ENCODE results near the gene MYCBP2. TPM values are rescaled to one million over a fixed set of nuclear protein-coding genes. Genes with fewer than 3 reads are reported as not detected.

Gene MYCBP2
- total and polyA plus RNA-seq, 5 experiments from 2014 or later: 24.2 to 174 (median 41.4) TPM

DNA sequence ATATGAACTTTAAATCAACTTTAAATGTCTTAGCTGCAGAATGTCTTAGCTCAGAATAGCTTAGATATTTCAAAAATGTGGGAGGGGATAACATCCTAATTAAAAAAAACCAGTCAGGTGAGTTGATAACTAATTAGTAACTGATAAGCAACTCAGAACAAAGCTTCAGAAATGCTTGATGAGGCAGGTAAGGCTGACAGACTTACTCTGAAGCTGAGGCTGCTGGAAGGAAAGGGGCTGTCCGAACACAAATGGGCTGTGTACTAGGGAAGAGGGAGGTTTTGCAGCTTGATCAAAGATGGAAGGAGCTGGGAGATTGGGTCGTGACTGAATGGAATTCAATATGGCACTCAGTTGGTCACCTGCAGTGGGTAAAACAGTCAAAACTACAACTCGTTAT lies 208.8 kb downstream of the MYCBP2 start:
- H3K27me3 Mint-ChIP-seq: no peaks in the 10 kb centered on the region
- no peak overlapping the region for H3K4me3 Mint-ChIP-seq
- DNase-seq (no peak), ATAC-seq (no peak)
- no peaks in the 10 kb centered on the region for H3K4me1 Mint-ChIP-seq
- H3K9me3 Mint-ChIP-seq: peaks cover 0 to 7% (median 0%) of the 10 kb centered on the region in 9 donors
- POLR2A ChIA-PET: no interaction called here
- no peak overlapping the region for H3K27ac Mint-ChIP-seq
- H3K36me3 Mint-ChIP-seq: peaks cover 16 to 68% (median 49%) of the 10 kb centered on the region in 3 donors

DNA sequence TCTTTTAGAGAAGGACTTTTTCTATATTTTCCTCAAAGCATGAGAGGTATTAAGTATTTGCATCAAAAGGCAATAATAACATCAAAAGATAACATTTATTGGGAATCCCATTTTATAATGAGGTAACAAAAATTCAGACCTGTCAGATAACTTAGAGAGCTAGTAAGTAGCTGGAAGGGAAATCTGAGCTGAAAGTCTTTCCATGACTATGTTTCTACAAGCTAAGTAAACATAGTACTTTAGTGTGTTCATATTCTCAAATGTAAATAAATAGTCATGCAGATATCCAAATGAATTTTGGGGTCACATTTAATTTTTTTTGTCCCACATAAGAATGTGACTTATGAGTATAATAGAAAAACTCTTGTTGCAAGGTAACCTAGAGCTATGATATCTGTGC lies 212.6 kb downstream of the MYCBP2 start:
- H3K36me3 Mint-ChIP-seq: peaks cover 40 to 79% (median 74%) of the 10 kb centered on the region in 3 donors
- peaks cover 7 to 27% (median 19%) of the 10 kb centered on the region in 9 donors for H3K9me3 Mint-ChIP-seq
- no peak for ATAC-seq
- no peaks in the 10 kb centered on the region for H3K4me1 Mint-ChIP-seq
- POLR2A ChIA-PET: no interaction called here
- H3K27ac Mint-ChIP-seq: no peak overlapping the region
- no peak overlapping the region for H3K4me3 Mint-ChIP-seq
- no peak for DNase-seq
- no peaks in the 10 kb centered on the region for H3K27me3 Mint-ChIP-seq

DNA sequence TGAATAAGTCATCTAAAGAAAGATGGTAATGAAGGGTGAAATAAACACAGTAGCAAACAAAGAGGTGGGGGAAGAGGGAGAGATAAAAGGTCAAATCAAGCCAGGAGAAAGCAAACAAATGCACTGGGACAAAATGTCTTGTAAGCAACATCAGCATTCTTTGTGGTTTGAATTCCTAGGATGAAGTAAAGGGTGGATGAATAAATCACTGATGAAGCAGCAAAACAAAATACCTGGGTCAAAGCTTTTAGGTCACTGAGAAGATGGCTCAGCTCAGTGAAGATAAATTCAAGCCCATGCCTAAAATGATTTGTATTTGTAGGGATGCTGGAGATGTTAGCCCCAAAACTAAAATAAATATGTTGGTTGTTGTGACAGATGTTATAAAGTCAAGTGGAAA lies 213.4 kb downstream of the MYCBP2 start:
- peak overlapping the region in 1 of 10 donors; percentile 7 for H3K27ac Mint-ChIP-seq
- H3K27me3 Mint-ChIP-seq: no peaks in the 10 kb centered on the region
- POLR2A ChIA-PET: no interaction called here
- no peak overlapping the region for H3K4me3 Mint-ChIP-seq
- DNase-seq (no peak), ATAC-seq (no peak)
- peaks cover 40 to 74% (median 72%) of the 10 kb centered on the region in 3 donors for H3K36me3 Mint-ChIP-seq
- peaks cover 7 to 27% (median 19%) of the 10 kb centered on the region in 9 donors for H3K9me3 Mint-ChIP-seq
- no peaks in the 10 kb centered on the region for H3K4me1 Mint-ChIP-seq

- Mint-ChIP-seq H3K4me3 (no peak overlapping the region), H3K9me3 (peaks cover 0 to 4% (median 1%) of the 10 kb centered on the region in 9 donors), H3K36me3 (peaks cover 3 to 42% (median 16%) of the 10 kb centered on the region in 3 donors), H3K4me1 (peaks cover 0 to 4% (median 2%) of the 10 kb centered on the region in 4 donors), H3K27ac (peak overlapping the region in 1 of 10 donors; percentile 44), H3K27me3 (no peaks in the 10 kb centered on the region)
- POLR2A ChIA-PET: no interaction called here
- ATAC-seq: no peak
- DNase-seq: no peak
These were observed 221.8 kb downstream of the MYCBP2 start for GRCh38 chr13:77105051-77105450.

DNA sequence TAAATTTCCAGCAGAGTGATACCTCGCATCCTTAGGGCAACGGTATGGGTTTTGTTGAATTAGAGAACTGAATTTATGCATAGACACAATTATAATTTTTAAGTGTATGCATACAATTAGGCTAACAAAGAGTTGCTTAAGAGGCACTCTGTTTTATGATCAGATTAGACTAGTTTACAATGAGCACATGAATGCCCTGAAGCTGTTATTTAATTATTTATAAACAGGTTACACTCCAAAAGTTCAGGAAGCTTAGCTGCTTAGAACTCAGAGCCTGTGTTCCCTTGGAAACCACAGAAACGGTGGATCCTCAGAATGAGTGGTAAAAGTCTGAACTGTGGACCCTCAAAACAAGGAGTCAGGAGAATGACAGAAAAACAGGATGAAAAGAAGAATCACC lies 227.5 kb downstream of the MYCBP2 start:
- peak overlapping the region in 1 of 10 donors; percentile 48 for H3K27ac Mint-ChIP-seq
- peaks cover 0 to 4% (median under 1%) of the 10 kb centered on the region in 4 donors for H3K4me1 Mint-ChIP-seq
- no peaks in the 10 kb centered on the region for H3K9me3 Mint-ChIP-seq
- no peaks in the 10 kb centered on the region for H3K27me3 Mint-ChIP-seq
- DNase-seq: no peak
- no peak for ATAC-seq
- H3K4me3 Mint-ChIP-seq: no peak overlapping the region
- POLR2A ChIA-PET: no interaction called here
- peaks cover 9 to 64% (median 39%) of the 10 kb centered on the region in 3 donors for H3K36me3 Mint-ChIP-seq

DNA sequence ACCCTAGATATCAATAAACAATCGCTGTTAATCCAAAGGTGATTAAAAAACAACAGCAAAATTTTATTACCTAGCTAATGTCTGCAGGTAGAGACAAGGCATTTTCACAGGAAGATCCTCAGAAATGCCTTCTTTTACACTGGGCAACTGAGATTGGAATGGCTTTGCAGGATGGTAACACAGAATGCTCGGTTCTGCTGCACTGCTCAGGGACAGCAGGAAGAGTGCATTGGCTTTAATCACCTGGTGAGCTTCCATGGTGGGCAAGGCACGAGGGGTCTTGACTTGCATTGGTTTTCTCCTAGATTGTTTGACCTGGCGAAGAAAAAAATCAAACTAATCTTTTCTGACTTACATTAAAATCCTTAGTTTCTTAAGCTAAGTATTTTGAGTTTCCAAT lies 231.6 kb downstream of the MYCBP2 start:
- H3K27ac Mint-ChIP-seq: no peak overlapping the region
- H3K4me3 Mint-ChIP-seq: no peak overlapping the region
- POLR2A ChIA-PET: no interaction called here
- no peak for DNase-seq
- ATAC-seq: no peak
- H3K36me3 Mint-ChIP-seq: peaks cover 21 to 83% (median 70%) of the 10 kb centered on the region in 3 donors
- H3K4me1 Mint-ChIP-seq: peaks cover 0 to 4% (median 0%) of the 10 kb centered on the region in 4 donors
- no peaks in the 10 kb centered on the region for H3K9me3 Mint-ChIP-seq
- no peaks in the 10 kb centered on the region for H3K27me3 Mint-ChIP-seq

DNA sequence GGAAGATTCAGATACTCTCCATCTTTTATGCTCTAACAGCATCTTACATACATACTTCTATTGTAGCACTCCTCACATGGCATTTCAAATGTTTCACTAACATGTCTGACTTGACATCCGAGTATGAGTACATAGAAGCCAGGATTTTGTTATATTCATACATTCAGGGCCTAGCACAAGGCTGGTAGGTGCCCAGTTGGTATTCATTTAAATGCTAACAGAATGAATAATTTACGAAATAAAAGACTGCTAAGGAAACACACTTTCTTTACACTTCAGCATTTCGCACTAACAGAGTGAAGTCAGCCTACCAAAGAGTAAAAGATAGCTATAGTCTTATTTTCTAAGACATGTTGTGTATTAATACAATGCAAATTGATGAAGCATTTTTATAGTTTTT lies 232.1 kb downstream of the MYCBP2 start:
- Mint-ChIP-seq H3K27ac (no peak overlapping the region), H3K36me3 (peaks cover 21 to 83% (median 74%) of the 10 kb centered on the region in 3 donors), H3K27me3 (no peaks in the 10 kb centered on the region), H3K4me3 (no peak overlapping the region), H3K4me1 (peaks cover 0 to 4% (median 0%) of the 10 kb centered on the region in 4 donors), H3K9me3 (no peaks in the 10 kb centered on the region)
- ATAC-seq (no peak), DNase-seq (no peak)
- POLR2A ChIA-PET: no interaction called here

DNA sequence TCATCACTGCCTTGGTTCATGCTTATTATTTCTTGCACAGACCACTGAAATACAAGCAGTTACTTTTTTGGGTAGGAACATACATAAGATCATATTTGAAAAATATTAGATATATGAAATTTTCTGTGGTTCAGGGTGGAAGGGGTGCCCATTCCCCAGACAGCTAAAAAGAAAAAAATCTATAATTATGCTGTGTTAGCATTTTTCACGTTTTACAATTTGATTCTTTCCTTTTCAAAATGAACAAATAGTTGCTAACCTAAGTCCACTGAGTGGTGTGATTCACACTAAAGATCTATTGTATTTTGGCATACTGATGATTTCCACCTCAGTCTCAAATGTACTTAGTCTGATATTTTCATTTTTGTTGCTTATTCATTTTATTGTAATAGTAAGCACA lies 233.2 kb downstream of the MYCBP2 start:
- peaks cover 0 to 4% (median 0%) of the 10 kb centered on the region in 4 donors for H3K4me1 Mint-ChIP-seq
- POLR2A ChIA-PET: no interaction called here
- DNase-seq: no peak
- no peaks in the 10 kb centered on the region for H3K27me3 Mint-ChIP-seq
- no peak overlapping the region for H3K27ac Mint-ChIP-seq
- no peaks in the 10 kb centered on the region for H3K9me3 Mint-ChIP-seq
- H3K4me3 Mint-ChIP-seq: no peak overlapping the region
- peaks cover 21 to 81% (median 70%) of the 10 kb centered on the region in 3 donors for H3K36me3 Mint-ChIP-seq
- ATAC-seq: no peak

DNA sequence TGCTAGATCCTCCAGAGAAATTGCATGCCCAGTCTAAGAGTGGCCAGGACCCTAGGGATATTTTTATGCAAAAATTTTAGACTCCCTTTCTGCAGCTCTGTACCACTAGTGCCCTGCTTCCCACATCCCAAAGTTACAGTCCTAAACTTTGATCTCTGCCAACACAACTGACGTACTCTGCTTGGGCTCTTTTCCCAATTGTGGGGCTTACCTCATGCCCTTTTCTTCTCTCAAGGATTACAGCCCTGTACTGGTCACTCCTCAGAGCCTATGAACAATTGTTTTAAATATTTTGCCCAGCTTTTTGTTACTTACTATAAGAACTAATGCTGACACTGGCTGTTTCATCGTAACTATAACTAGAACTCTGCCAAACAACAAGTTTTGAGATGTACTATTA lies 242.1 kb downstream of the MYCBP2 start:
- Mint-ChIP-seq H3K4me1 (peaks cover 0 to 11% (median 4%) of the 10 kb centered on the region in 4 donors), H3K27ac (peak overlapping the region in 3 of 10 donors; percentile 23 to 62 (median 50)), H3K9me3 (no peaks in the 10 kb centered on the region), H3K4me3 (no peak overlapping the region), H3K27me3 (no peaks in the 10 kb centered on the region), H3K36me3 (peaks cover 27 to 83% (median 53%) of the 10 kb centered on the region in 3 donors)
- ATAC-seq (no peak), DNase-seq (no peak)
- POLR2A ChIA-PET: no interaction called here

DNA sequence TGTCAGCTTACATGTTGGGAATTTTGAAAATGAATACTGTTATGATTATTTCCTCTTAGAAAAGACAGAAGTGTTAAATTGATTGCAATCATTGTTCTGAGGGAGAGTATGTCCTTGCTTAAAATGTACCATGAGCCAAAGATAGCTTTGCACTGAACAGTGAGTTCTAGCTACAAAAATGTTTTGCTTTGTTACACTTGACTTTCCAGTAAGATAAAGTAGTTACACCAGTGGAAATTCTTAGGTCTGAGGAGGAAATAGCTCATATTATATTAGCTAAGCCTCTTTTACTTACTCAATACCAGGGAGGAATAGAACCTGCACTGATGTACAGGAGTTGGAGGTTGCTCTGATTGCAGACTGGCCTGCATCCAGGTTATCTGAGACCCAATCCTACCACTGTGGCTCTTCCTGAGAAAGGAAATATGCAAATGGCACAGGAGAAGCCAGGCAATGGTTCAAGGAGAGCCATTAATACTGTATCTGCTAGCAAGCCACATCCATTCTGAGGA lies 246.9 kb downstream of the MYCBP2 start:
- DNase-seq (no peak), ATAC-seq (no peak)
- Mint-ChIP-seq H3K27me3 (no peaks in the 10 kb centered on the region), H3K36me3 (peaks cover 32 to 92% (median 53%) of the 10 kb centered on the region in 3 donors), H3K9me3 (no peaks in the 10 kb centered on the region), H3K4me3 (no peak overlapping the region), H3K27ac (peak overlapping the region in 2 of 10 donors; percentile 12 to 25), H3K4me1 (peaks cover 0 to 6% (median 2%) of the 10 kb centered on the region in 4 donors)
- POLR2A ChIA-PET: no interaction called here

DNA sequence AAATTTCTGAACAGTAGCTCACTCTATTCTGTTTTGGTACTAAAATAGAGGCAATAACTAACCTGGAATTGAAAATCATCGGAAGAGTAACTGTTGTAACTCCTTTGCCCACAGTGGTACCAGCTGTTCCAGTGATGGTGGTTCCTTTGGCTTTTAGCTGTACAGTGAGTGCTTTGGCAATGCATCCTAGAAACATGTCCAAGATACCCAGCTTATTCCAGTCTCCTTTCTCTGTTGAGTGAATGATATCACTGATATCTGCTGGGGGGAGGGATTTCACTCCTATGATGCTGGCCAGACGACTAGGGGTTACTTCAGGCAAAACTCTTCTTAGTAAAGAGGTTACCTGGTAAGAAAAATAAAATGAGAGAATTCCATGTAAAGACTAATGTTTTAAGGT lies 259.4 kb downstream of the MYCBP2 start:
- Mint-ChIP-seq H3K27me3 (no peaks in the 10 kb centered on the region), H3K4me1 (peaks cover 0 to 13% (median 0%) of the 10 kb centered on the region in 4 donors), H3K4me3 (no peak overlapping the region), H3K27ac (peak overlapping the region in 5 of 10 donors; percentile 14 to 53 (median 29)), H3K9me3 (no peaks in the 10 kb centered on the region), H3K36me3 (peaks cover 0 to 83% (median 23%) of the 10 kb centered on the region in 3 donors)
- DNase-seq (no peak), ATAC-seq (no peak)
- POLR2A ChIA-PET: no interaction called here

DNA sequence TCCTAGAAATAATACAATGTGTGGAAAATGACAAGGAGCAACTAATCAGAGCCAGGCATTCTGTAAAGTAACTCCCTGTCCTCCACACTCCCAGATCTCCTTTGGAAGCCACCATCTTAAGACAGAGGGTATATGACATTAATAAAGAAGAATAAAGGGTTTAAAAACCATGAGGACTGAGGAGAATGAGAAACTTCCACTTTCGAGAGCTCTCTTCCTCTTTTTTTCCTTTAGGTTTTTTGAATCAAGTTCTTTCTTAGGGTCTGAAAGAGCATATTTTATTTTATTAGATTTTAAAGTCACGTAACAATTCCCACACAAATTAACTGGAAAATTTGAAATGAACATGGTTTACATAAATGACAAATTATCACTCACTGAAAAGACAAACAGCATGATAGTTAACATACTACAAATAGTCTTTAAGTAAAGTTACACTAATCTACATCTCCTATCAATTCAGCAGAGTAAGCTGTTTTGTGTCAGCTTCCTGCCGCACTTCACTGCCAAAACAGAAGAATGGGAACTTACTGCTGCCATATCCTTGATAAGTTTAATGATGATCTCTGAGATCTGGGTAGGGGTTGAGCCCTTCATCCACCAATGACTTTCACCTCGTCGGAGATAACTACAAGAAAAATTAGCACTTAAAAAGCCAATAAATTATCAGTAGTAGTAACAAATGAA lies 261.3 kb downstream of the MYCBP2 start:
- no peak overlapping the region for H3K4me3 Mint-ChIP-seq
- H3K9me3 Mint-ChIP-seq: no peaks in the 10 kb centered on the region
- H3K27ac Mint-ChIP-seq: peak overlapping the region in 4 of 10 donors; percentile 7 to 88 (median 55)
- H3K36me3 Mint-ChIP-seq: peaks cover 0 to 85% (median 21%) of the 10 kb centered on the region in 3 donors
- DNase-seq (no peak), ATAC-seq (no peak)
- H3K27me3 Mint-ChIP-seq: no peaks in the 10 kb centered on the region
- POLR2A ChIA-PET: no interaction called here
- H3K4me1 Mint-ChIP-seq: peaks cover 0 to 13% (median 0%) of the 10 kb centered on the region in 4 donors

DNA sequence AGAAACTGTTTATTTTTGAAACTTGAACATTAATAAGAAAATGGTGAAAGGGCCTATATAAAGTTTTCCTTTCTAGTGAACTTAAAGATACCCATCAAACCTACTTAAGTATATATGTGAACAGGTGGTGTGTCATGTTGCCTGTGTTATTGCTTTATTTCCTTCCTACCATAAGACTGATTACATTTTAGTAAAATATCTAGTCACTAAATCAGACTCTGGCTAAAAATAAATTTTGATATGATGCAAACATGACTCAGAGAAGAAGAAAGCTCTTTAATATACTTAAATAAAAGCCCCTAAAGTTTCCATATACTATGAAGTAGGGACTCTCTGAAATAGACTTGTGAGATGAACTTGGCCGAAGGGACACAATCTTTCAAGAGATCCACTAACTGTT lies 264.8 kb downstream of the MYCBP2 start:
- Mint-ChIP-seq H3K9me3 (no peaks in the 10 kb centered on the region), H3K27ac (peak overlapping the region in 1 of 10 donors; percentile 46), H3K4me1 (peaks cover 0 to 13% (median 0%) of the 10 kb centered on the region in 4 donors), H3K27me3 (no peaks in the 10 kb centered on the region), H3K4me3 (no peak overlapping the region), H3K36me3 (peaks cover 0 to 84% (median 19%) of the 10 kb centered on the region in 3 donors)
- no peak for DNase-seq
- no peak for ATAC-seq
- POLR2A ChIA-PET: no interaction called here

Data from naive thymus-derived CD8-positive, alpha-beta T cell (primary cell).